ENCODE results near the gene PLXNC1.
A peak's percentile ranks its signal among the peaks of the same experiment; 100 is the strongest.

Gene PLXNC1

GRCh38 chr12:94186278-94187241 is 38.2 kb downstream of the PLXNC1 start:
- DNase-seq = peak; percentile 33 to 81
- no peak overlapping the region for H3K27ac ChIP-seq (ENCODE audit: low read depth, low read length)
- H3K9me3 ChIP-seq (ENCODE audit: insufficient read depth, low read depth, low read length) = peaks cover 2% of the 10 kb centered on the region
- no peak overlapping the region for H3K18ac ChIP-seq (ENCODE audit: low read length)
- no peak overlapping the region for H4K91ac ChIP-seq (ENCODE audit: low read depth, low read length)
- H3K79me2 ChIP-seq (ENCODE audit: control insufficient read depth, insufficient read depth, low read length, poor library complexity) = no peaks in the 10 kb centered on the region
- no peaks in the 10 kb centered on the region for H3K36me3 ChIP-seq (ENCODE audit: control insufficient read depth in 1 of 2, insufficient read depth in 2 of 2, low read length in 2 of 2)
- no peak overlapping the region for H2BK5ac ChIP-seq (ENCODE audit: low read depth, low read length, poor library complexity)
- no peaks in the 10 kb centered on the region for H3K4me1 ChIP-seq (ENCODE audit: control insufficient read depth in 1 of 2, insufficient read depth in 2 of 2, low read length in 2 of 2)
- H2BK120ac ChIP-seq (ENCODE audit: insufficient read depth, low read length, poor library complexity) = no peak overlapping the region
- no peak overlapping the region for H3K4me2 ChIP-seq (ENCODE audit: low read length)
- H2BK12ac ChIP-seq (ENCODE audit: low read length) = no peak overlapping the region
- H2AK5ac ChIP-seq (ENCODE audit: low read length) = no peak overlapping the region
- H3K14ac ChIP-seq (ENCODE audit: low read length) = no peak overlapping the region
- no peaks in the 10 kb centered on the region for H3K27me3 ChIP-seq (ENCODE audit: insufficient read depth, low read length)
- H3K4me3 ChIP-seq (ENCODE audit: low read depth, low read length) = no peak overlapping the region
- no peak overlapping the region for H2AFZ ChIP-seq (ENCODE audit: insufficient read depth, low read length, poor library complexity)
- no peak overlapping the region for H3K4ac ChIP-seq (ENCODE audit: low read depth, low read length)
- H4K8ac ChIP-seq (ENCODE audit: low read depth, low read length) = no peak overlapping the region
- H3K23ac ChIP-seq (ENCODE audit: low read length) = no peak overlapping the region
- WGBS (ENCODE audit: extremely low coverage, insufficient coverage, insufficient read length) = no CpG with 5 or more reads among the region's 40 CpGs
- no peaks in the 10 kb centered on the region for H3K79me1 ChIP-seq (ENCODE audit: low read length)
- H3K9ac ChIP-seq (ENCODE audit: low read length) = no peak overlapping the region
- H4K12ac ChIP-seq (ENCODE audit: low read depth, low read length) = no peak overlapping the region

DNA sequence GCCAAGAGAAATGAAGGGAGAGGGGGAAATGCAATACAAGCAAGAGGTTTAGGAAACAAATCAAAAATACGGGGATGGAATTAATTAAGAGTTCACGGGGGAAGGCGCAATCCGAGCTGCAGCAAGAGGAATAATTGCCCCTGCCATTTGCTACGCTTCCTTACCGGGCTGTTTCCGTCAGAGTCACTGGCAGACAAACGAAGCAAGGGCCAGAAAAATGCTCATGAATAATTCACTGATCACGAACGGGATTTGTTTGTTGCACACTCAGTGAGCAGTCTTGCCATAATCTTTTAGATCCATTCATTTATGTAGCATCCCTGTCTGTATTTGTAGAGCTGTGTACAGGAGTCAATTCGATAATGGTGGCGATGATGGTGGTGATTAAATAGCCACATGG is 39.0 kb downstream of the PLXNC1 start:
- no peak overlapping the region for H3K4me3 ChIP-seq (ENCODE audit: low read depth, low read length)
- no peak overlapping the region for H3K4ac ChIP-seq (ENCODE audit: low read depth, low read length)
- H3K79me1 ChIP-seq (ENCODE audit: low read length) = no peaks in the 10 kb centered on the region
- no CpG with 5 or more reads among the region's 12 CpGs for WGBS (ENCODE audit: extremely low coverage, insufficient coverage, insufficient read length)
- no peaks in the 10 kb centered on the region for H3K36me3 ChIP-seq (ENCODE audit: control insufficient read depth in 1 of 2, insufficient read depth in 2 of 2, low read length in 2 of 2)
- no peaks in the 10 kb centered on the region for H3K79me2 ChIP-seq (ENCODE audit: control insufficient read depth, insufficient read depth, low read length, poor library complexity)
- no peak overlapping the region for H2AFZ ChIP-seq (ENCODE audit: insufficient read depth, low read length, poor library complexity)
- H2BK120ac ChIP-seq (ENCODE audit: insufficient read depth, low read length, poor library complexity) = no peak overlapping the region
- peaks cover 2% of the 10 kb centered on the region for H3K9me3 ChIP-seq (ENCODE audit: insufficient read depth, low read depth, low read length)
- no peak overlapping the region for H2AK5ac ChIP-seq (ENCODE audit: low read length)
- H3K9ac ChIP-seq (ENCODE audit: low read length) = no peak overlapping the region
- H3K14ac ChIP-seq (ENCODE audit: low read length) = no peak overlapping the region
- H2BK5ac ChIP-seq (ENCODE audit: low read depth, low read length, poor library complexity) = no peak overlapping the region
- no peak overlapping the region for H3K4me2 ChIP-seq (ENCODE audit: low read length)
- no peak overlapping the region for H4K12ac ChIP-seq (ENCODE audit: low read depth, low read length)
- H3K27ac ChIP-seq (ENCODE audit: low read depth, low read length) = no peak overlapping the region
- H3K4me1 ChIP-seq (ENCODE audit: control insufficient read depth in 1 of 2, insufficient read depth in 2 of 2, low read length in 2 of 2) = no peaks in the 10 kb centered on the region
- H3K23ac ChIP-seq (ENCODE audit: low read length) = no peak overlapping the region
- H2BK12ac ChIP-seq (ENCODE audit: low read length) = no peak overlapping the region
- no peak overlapping the region for H3K18ac ChIP-seq (ENCODE audit: low read length)
- H4K91ac ChIP-seq (ENCODE audit: low read depth, low read length) = no peak overlapping the region
- no peak for DNase-seq
- no peak overlapping the region for H4K8ac ChIP-seq (ENCODE audit: low read depth, low read length)
- H3K27me3 ChIP-seq (ENCODE audit: insufficient read depth, low read length) = no peaks in the 10 kb centered on the region

- H3K27ac ChIP-seq (ENCODE audit: low read depth, low read length) = no peak overlapping the region
- no peak overlapping the region for H3K18ac ChIP-seq (ENCODE audit: low read length)
- H2BK5ac ChIP-seq (ENCODE audit: low read depth, low read length, poor library complexity) = no peak overlapping the region
- no peak overlapping the region for H2BK120ac ChIP-seq (ENCODE audit: insufficient read depth, low read length, poor library complexity)
- H2BK12ac ChIP-seq (ENCODE audit: low read length) = no peak overlapping the region
- no peak overlapping the region for H3K4ac ChIP-seq (ENCODE audit: low read depth, low read length)
- no peaks in the 10 kb centered on the region for H3K79me2 ChIP-seq (ENCODE audit: control insufficient read depth, insufficient read depth, low read length, poor library complexity)
- no peak overlapping the region for H2AK5ac ChIP-seq (ENCODE audit: low read length)
- H4K12ac ChIP-seq (ENCODE audit: low read depth, low read length) = no peak overlapping the region
- H3K9me3 ChIP-seq (ENCODE audit: insufficient read depth, low read depth, low read length) = peaks cover 5% of the 10 kb centered on the region
- H2AFZ ChIP-seq (ENCODE audit: insufficient read depth, low read length, poor library complexity) = no peak overlapping the region
- no peak overlapping the region for H3K23ac ChIP-seq (ENCODE audit: low read length)
- H3K4me1 ChIP-seq (ENCODE audit: control insufficient read depth in 1 of 2, insufficient read depth in 2 of 2, low read length in 2 of 2) = no peaks in the 10 kb centered on the region
- H3K4me2 ChIP-seq (ENCODE audit: low read length) = no peak overlapping the region
- no peak overlapping the region for H4K8ac ChIP-seq (ENCODE audit: low read depth, low read length)
- H3K9ac ChIP-seq (ENCODE audit: low read length) = no peak overlapping the region
- no peaks in the 10 kb centered on the region for H3K27me3 ChIP-seq (ENCODE audit: insufficient read depth, low read length)
- no peak overlapping the region for H3K14ac ChIP-seq (ENCODE audit: low read length)
- H3K79me1 ChIP-seq (ENCODE audit: low read length) = no peaks in the 10 kb centered on the region
- H3K36me3 ChIP-seq (ENCODE audit: control insufficient read depth in 1 of 2, insufficient read depth in 2 of 2, low read length in 2 of 2) = no peaks in the 10 kb centered on the region
- WGBS (ENCODE audit: extremely low coverage, insufficient coverage, insufficient read length) = no CpG with 5 or more reads among the region's 2 CpGs
- no peak overlapping the region for H4K91ac ChIP-seq (ENCODE audit: low read depth, low read length)
- DNase-seq = peak; percentile 95 to 97
- H3K4me3 ChIP-seq (ENCODE audit: low read depth, low read length) = no peak overlapping the region
Measured at GRCh38 chr12:94190623-94191022, 42.2 kb downstream of the PLXNC1 start.

DNA sequence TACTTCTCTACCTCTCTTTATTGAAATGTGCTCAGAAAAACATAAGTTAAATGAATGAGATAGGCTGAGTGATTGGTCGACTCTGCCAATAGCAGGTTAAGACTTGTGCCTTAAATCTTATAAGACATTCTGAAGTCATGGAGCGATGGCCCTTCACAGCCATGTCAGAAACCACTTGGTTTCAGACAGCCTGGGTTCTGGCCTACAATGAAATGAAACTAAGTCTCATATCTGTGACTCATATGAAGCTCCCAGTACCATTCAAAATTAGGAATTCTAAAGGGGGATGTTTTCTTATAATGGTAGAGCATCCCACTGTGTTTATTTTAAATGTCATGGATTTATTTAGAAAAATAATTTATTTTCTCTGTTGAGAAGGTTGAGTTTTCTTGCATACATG is 42.6 kb downstream of the PLXNC1 start:
- Histone ChIP-seq H2BK5ac (ENCODE audit: low read depth, low read length, poor library complexity) (no peak overlapping the region), H4K12ac (ENCODE audit: low read depth, low read length) (no peak overlapping the region), H4K91ac (ENCODE audit: low read depth, low read length) (no peak overlapping the region), H2AFZ (ENCODE audit: insufficient read depth, low read length, poor library complexity) (no peak overlapping the region), H4K8ac (ENCODE audit: low read depth, low read length) (no peak overlapping the region), H3K27me3 (ENCODE audit: insufficient read depth, low read length) (no peaks in the 10 kb centered on the region), H3K18ac (ENCODE audit: low read length) (no peak overlapping the region), H3K27ac (ENCODE audit: low read depth, low read length) (no peak overlapping the region), H3K4ac (ENCODE audit: low read depth, low read length) (no peak overlapping the region), H3K36me3 (ENCODE audit: control insufficient read depth in 1 of 2, insufficient read depth in 2 of 2, low read length in 2 of 2) (no peaks in the 10 kb centered on the region), H3K4me3 (ENCODE audit: low read depth, low read length) (no peak overlapping the region), H2BK12ac (ENCODE audit: low read length) (no peak overlapping the region), H3K4me1 (ENCODE audit: control insufficient read depth in 1 of 2, insufficient read depth in 2 of 2, low read length in 2 of 2) (no peaks in the 10 kb centered on the region), H3K4me2 (ENCODE audit: low read length) (no peak overlapping the region), H3K9ac (ENCODE audit: low read length) (no peak overlapping the region), H2AK5ac (ENCODE audit: low read length) (no peak overlapping the region), H3K23ac (ENCODE audit: low read length) (no peak overlapping the region), H3K9me3 (ENCODE audit: insufficient read depth, low read depth, low read length) (peaks cover 5% of the 10 kb centered on the region), H3K14ac (ENCODE audit: low read length) (no peak overlapping the region), H3K79me1 (ENCODE audit: low read length) (no peaks in the 10 kb centered on the region), H3K79me2 (ENCODE audit: control insufficient read depth, insufficient read depth, low read length, poor library complexity) (no peaks in the 10 kb centered on the region), H2BK120ac (ENCODE audit: insufficient read depth, low read length, poor library complexity) (no peak overlapping the region)
- no CpG with 5 or more reads among the region's 2 CpGs for WGBS (ENCODE audit: extremely low coverage, insufficient coverage, insufficient read length)
- no peak for DNase-seq
